ENCODE results near the gene PRLR.

The PRLR gene

GRCh38 chr5:35214051-35214450 lies 16.2 kb downstream of the PRLR start:
- TF ChIP-seq EZH2 (IDR thresholded peaks at IDR 0.05; ENCODE audit: borderline replicate concordance, low read depth, low read length, severe bottlenecking) (no peak), CTCF (IDR thresholded peaks at IDR 0.05; ENCODE audit: borderline replicate concordance, extremely low read depth, low read length, poor library complexity, severe bottlenecking) (no peak)
- no peak overlapping the region for H3K4me3 ChIP-seq (ENCODE audit: low read depth in 1 of 2, low read length in 2 of 2)
- no peak overlapping the region for H3K9ac ChIP-seq (ENCODE audit: low read depth, low read length)
- DNase-seq (no peak), ATAC-seq (ENCODE audit: insufficient read depth, low read depth) (no peak)
- H3K36me3 ChIP-seq (ENCODE audit: insufficient read depth, low read length), result no peaks in the 10 kb centered on the region
- no peaks in the 10 kb centered on the region for H3K79me2 ChIP-seq (ENCODE audit: insufficient read depth, low read length)
- H3K9me3 ChIP-seq (ENCODE audit: insufficient read depth, low read length, severe bottlenecking), result no peaks in the 10 kb centered on the region
- no peaks in the 10 kb centered on the region for H3K4me1 ChIP-seq (ENCODE audit: insufficient read depth, low read length)
- no peak overlapping the region for H3K4me2 ChIP-seq (ENCODE audit: insufficient read depth, low read length)
- no peak overlapping the region for H3K27ac ChIP-seq (ENCODE audit: low read length)
- H2AFZ ChIP-seq (ENCODE audit: low read depth, low read length), result no peak overlapping the region
- H4K20me1 ChIP-seq (ENCODE audit: insufficient read depth, low read length), result no peaks in the 10 kb centered on the region
- H3K27me3 ChIP-seq (ENCODE audit: insufficient read depth, low read length, poor library complexity), result peaks cover 18% of the 10 kb centered on the region

GRCh38 chr5:35213608-35214007 lies 16.7 kb downstream of the PRLR start:
- no peak overlapping the region for H3K4me3 ChIP-seq (ENCODE audit: low read depth in 1 of 2, low read length in 2 of 2)
- no peak overlapping the region for H3K4me2 ChIP-seq (ENCODE audit: insufficient read depth, low read length)
- no peaks in the 10 kb centered on the region for H3K36me3 ChIP-seq (ENCODE audit: insufficient read depth, low read length)
- H3K27me3 ChIP-seq (ENCODE audit: insufficient read depth, low read length, poor library complexity), result peaks cover 18% of the 10 kb centered on the region
- no peaks in the 10 kb centered on the region for H4K20me1 ChIP-seq (ENCODE audit: insufficient read depth, low read length)
- DNase-seq, result no peak
- H3K79me2 ChIP-seq (ENCODE audit: insufficient read depth, low read length), result no peaks in the 10 kb centered on the region
- no peak for TF ChIP-seq EZH2 (IDR thresholded peaks at IDR 0.05; ENCODE audit: borderline replicate concordance, low read depth, low read length, severe bottlenecking)
- TF ChIP-seq CTCF (IDR thresholded peaks at IDR 0.05; ENCODE audit: borderline replicate concordance, extremely low read depth, low read length, poor library complexity, severe bottlenecking), result no peak
- ATAC-seq (ENCODE audit: insufficient read depth, low read depth), result no peak
- H3K9me3 ChIP-seq (ENCODE audit: insufficient read depth, low read length, severe bottlenecking), result no peaks in the 10 kb centered on the region
- no peak overlapping the region for H3K9ac ChIP-seq (ENCODE audit: low read depth, low read length)
- H3K27ac ChIP-seq (ENCODE audit: low read length), result no peak overlapping the region
- H2AFZ ChIP-seq (ENCODE audit: low read depth, low read length), result no peak overlapping the region
- no peaks in the 10 kb centered on the region for H3K4me1 ChIP-seq (ENCODE audit: insufficient read depth, low read length)

DNA sequence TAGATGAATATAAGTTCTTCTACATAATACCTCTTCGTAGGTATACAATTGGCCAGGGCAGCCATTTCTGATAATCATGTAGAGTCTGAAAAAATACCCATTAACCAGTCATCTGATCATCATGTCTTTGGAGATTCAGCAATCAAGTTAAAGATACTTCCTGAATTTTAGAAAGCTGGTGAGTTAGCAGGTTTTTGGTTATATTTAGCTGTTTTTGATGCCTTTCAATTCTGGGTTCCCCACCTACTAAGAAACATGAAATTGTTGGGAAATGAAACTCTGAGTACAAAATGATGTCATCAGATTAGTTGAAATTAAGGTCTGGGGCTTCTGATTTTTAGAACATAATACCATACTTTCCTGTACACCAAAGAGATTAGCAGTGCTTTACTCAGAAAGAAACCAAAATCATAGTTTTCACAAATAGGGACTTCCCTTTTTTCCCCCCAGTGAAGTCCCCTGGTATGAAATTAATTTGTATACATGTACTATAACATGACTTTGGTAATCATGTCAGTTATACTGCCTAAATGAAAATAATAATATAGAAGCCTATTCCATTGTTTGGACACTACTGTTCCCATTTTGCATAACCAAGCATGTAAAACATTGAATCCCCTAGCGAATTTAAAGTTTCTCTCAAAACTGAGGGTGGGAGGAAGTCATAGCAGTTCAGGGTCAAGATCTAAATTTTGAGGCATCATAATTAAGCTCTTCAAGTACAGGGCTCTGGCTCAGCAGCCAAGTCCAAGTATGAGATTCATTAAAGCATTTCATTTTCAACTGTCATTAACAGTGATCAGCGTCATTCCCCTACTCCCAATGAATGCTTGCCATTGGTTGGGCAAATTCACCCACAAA lies 17.9 kb downstream of the PRLR start:
- Histone ChIP-seq H3K36me3 (ENCODE audit: insufficient read depth, low read length) (no peaks in the 10 kb centered on the region), H3K4me1 (ENCODE audit: insufficient read depth, low read length) (no peaks in the 10 kb centered on the region), H3K79me2 (ENCODE audit: insufficient read depth, low read length) (no peaks in the 10 kb centered on the region), H3K9ac (ENCODE audit: low read depth, low read length) (no peak overlapping the region), H4K20me1 (ENCODE audit: insufficient read depth, low read length) (no peaks in the 10 kb centered on the region), H3K27me3 (ENCODE audit: insufficient read depth, low read length, poor library complexity) (peaks cover 22% of the 10 kb centered on the region), H3K27ac (ENCODE audit: low read length) (no peak overlapping the region), H3K4me2 (ENCODE audit: insufficient read depth, low read length) (no peak overlapping the region), H3K4me3 (ENCODE audit: low read depth in 1 of 2, low read length in 2 of 2) (no peak overlapping the region), H2AFZ (ENCODE audit: low read depth, low read length) (no peak overlapping the region), H3K9me3 (ENCODE audit: insufficient read depth, low read length, severe bottlenecking) (no peaks in the 10 kb centered on the region)
- TF ChIP-seq EZH2 (IDR thresholded peaks at IDR 0.05; ENCODE audit: borderline replicate concordance, low read depth, low read length, severe bottlenecking) (no peak), CTCF (IDR thresholded peaks at IDR 0.05; ENCODE audit: borderline replicate concordance, extremely low read depth, low read length, poor library complexity, severe bottlenecking) (no peak)
- DNase-seq, result no peak
- no peak for ATAC-seq (ENCODE audit: insufficient read depth, low read depth)
